Spleen (tissue), 7 donors: ENCODE measurements around the gene WDR91.

Experiments used
- CTCF ChIP-seq, 11 experiments: fragments of 200-600 bp in 7 of 11; fragments of 450-650 bp in 4 of 11; sonication (generic) in 4 of 11; IDR thresholded peaks in 8 of 11; conservative IDR thresholded peaks in 3 of 11; 1 replicate in 7 of 11; 2 replicates in 4 of 11; pipeline versions ENCODE4 v1.4.0 to v1.8.0; 2016 to 2021; ENCODE audit warnings: antibody characterized with exemption in 11 of 11, inconsistent platforms in 4 of 11, mild to moderate bottlenecking in 1 of 11
- POLR2A ChIP-seq, 3 donors: fragments of 450-650 bp; IDR thresholded peaks; one replicate each; pipeline ENCODE4 v1.5.1; 2017; ENCODE audit warnings: antibody characterized with exemption in 3 of 3, mild to moderate bottlenecking in 1 of 3
- donor health status: DM: no; HTN: no; CAD: no; lungs with moderate emphysema.
- donor health status: DM: no; HTN: no; CAD: no.
- donor health status: DM: no; HTN: no; CAD: no.

GRCh38 chr7:135224027-135224426 is 12.7 kb upstream of the WDR91 start:
- TF ChIP-seq POLR2A (IDR thresholded peaks at IDR 0.05), result no peak
- TF ChIP-seq CTCF (IDR thresholded peaks at IDR 0.05 in 8 of 11, conservative IDR thresholded peaks at IDR 0.05 in 3 of 11), result no peak
